GM12878 (cell line): ENCODE data around the gene TSHZ2. TPM values are rescaled to one million over a fixed set of nuclear protein-coding genes. Genes with fewer than 3 reads are reported as not detected.

Source experiments
- ATAC-seq: fragments of 200-7000 bp; cut with Tn5 transposase; 3 replicates; pipeline ENCODE4 v1.9.1; 2020; ENCODE audit warnings: mild to moderate bottlenecking, moderate library complexity
- BruUV-seq: library from RNA; stranded (reverse); fragments of 400-500 nt; replicated peaks from 2 replicates; lab custom pipeline; 2021; lab: Mats Ljungman, UMichigan
- CTCF ChIA-PET: fragments of 300-600 bp; sonication (Branson Sonifier 250); formaldehyde crosslinking; extraction: SDS; loops from one replicate; lab custom pipeline; 2021; ENCODE audit warnings: inconsistent platforms; lab: Yijun Ruan, JAX
- POLR2A ChIA-PET: fragments of 350-600 bp; formaldehyde crosslinking; extraction: SDS; loops from one replicate; lab custom pipeline; 2021; ENCODE audit warnings: inconsistent platforms; lab: Charles Lee
- RAD21 ChIA-PET: fragments of 300-600 bp; sonication (Branson Sonifier 250); formaldehyde crosslinking; loops from one replicate; lab custom pipeline; 2023; ENCODE audit warnings: antibody characterized with exemption; ENCODE audit not compliant: unreplicated experiment; lab: Charles Lee
- SMC1A ChIA-PET: fragments of 300-600 bp; sonication (Branson Sonifier 250); formaldehyde crosslinking; loops from one replicate; lab custom pipeline; 2023; ENCODE audit not compliant: unreplicated experiment, uncharacterized antibody; lab: Charles Lee
- DNase-seq: peaks from one replicate; pipeline ENCODE4 v3.0.0-alpha.2; 2011; ENCODE audit warnings: low read depth, low spot score
- FAIRE-seq: peaks from 3 replicates; lab custom pipeline; 2011; peaks lifted over from hg19 to GRCh38; lab: Jason Lieb, UNC
- H2AFZ ChIP-seq: 2 replicates; pipeline ENCODE4 v1.6.0; 2011; ENCODE audit warnings: low read depth, low read length, control low read depth; ENCODE audit not compliant: control insufficient read depth
- H3K27ac ChIP-seq: 2 replicates; pipeline ENCODE4 v1.5.1; 2011; ENCODE audit warnings: control low read depth; ENCODE audit not compliant: control insufficient read depth, insufficient read depth
- H3K27me3 ChIP-seq, 2 experiments: replicated peaks in 1 of 2; 2 replicates each; pipeline versions ENCODE4 v1.6.0 to v1.6.1; 2011; ENCODE audit warnings: low read length in 1 of 2; ENCODE audit not compliant: control insufficient read depth in 2 of 2, insufficient read depth in 2 of 2
- H3K36me3 ChIP-seq, 2 experiments: 2 replicates each; pipeline ENCODE4 v1.5.1; 2011; ENCODE audit warnings: low read length in 1 of 2; ENCODE audit not compliant: control insufficient read depth in 2 of 2, insufficient read depth in 2 of 2
- H3K4me1 ChIP-seq: 2 replicates; pipeline ENCODE4 v1.6.1; 2011; ENCODE audit warnings: mild to moderate bottlenecking, low read length, moderate library complexity, mixed read lengths; ENCODE audit not compliant: control insufficient read depth, insufficient read depth
- H3K4me2 ChIP-seq: 2 replicates; pipeline ENCODE4 v1.6.0; 2011; ENCODE audit warnings: control low read depth; ENCODE audit not compliant: control insufficient read depth, insufficient read depth
- H3K4me3 ChIP-seq: fragments of 200-600 bp; sonication (generic); 2 replicates; pipeline ENCODE4 v1.5.1; 2016
- H3K79me2 ChIP-seq: 2 replicates; pipeline ENCODE4 v1.6.0; 2011; ENCODE audit warnings: low read length; ENCODE audit not compliant: control insufficient read depth, insufficient read depth
- H3K9ac ChIP-seq: 2 replicates; pipeline ENCODE4 v1.8.0; 2011; ENCODE audit warnings: low read length, control low read depth, mixed read lengths; ENCODE audit not compliant: control insufficient read depth, insufficient read depth
- H3K9me3 ChIP-seq: replicated peaks from 3 replicates; pipeline ENCODE4 v1.5.1; 2011; ENCODE audit warnings: mild to moderate bottlenecking, low read length; ENCODE audit not compliant: control insufficient read depth, insufficient read depth
- H4K20me1 ChIP-seq: 2 replicates; pipeline ENCODE4 v1.6.0; 2011; ENCODE audit not compliant: control insufficient read depth, insufficient read depth
- GATAD2B ChIP-seq: fragments of 450-650 bp; conservative IDR thresholded peaks from 2 replicates; pipeline ENCODE4 v1.6.1; 2017; ENCODE audit warnings: low read depth, mild to moderate bottlenecking, moderate library complexity
- PAX8 ChIP-seq: fragments of 450-650 bp; IDR thresholded peaks from 2 replicates; pipeline ENCODE4 v1.6.1; 2017; ENCODE audit warnings: mild to moderate bottlenecking, moderate library complexity
- RCOR1 ChIP-seq: conservative IDR thresholded peaks from 2 replicates; pipeline ENCODE4 v1.6.1; 2012; ENCODE audit warnings: low read depth, low read length, improper control_type of control experiment
- RELB ChIP-seq: fragments of 450-650 bp; IDR thresholded peaks from 2 replicates; pipeline ENCODE4 v1.6.1; 2017; ENCODE audit warnings: low read depth, mild to moderate bottlenecking, moderate library complexity
- REST ChIP-seq: IDR thresholded peaks from 2 replicates; pipeline ENCODE4 v1.6.1; 2012; ENCODE audit warnings: mild to moderate bottlenecking, low read depth, low read length
- RUNX3 ChIP-seq: IDR thresholded peaks from 2 replicates; pipeline ENCODE4 v1.6.1; 2012; ENCODE audit warnings: low read length, inconsistent platforms
- SIX5 ChIP-seq: IDR thresholded peaks from 2 replicates; pipeline ENCODE4 v1.6.1; 2011; ENCODE audit warnings: mild to moderate bottlenecking, low read depth, low read length, moderate library complexity; ENCODE audit not compliant: severe bottlenecking
- SREBF2 ChIP-seq: IDR thresholded peaks from 2 replicates; pipeline ENCODE4 v1.6.1; 2012; ENCODE audit warnings: mild to moderate bottlenecking, low read length
- SUZ12 ChIP-seq: fragments of 200-600 bp; sonication (generic); IDR thresholded peaks from one replicate; pipeline ENCODE4 v1.6.1; 2018; ENCODE audit warnings: antibody characterized with exemption, mild to moderate bottlenecking; ENCODE audit not compliant: unreplicated experiment
- ZBED1 ChIP-seq: IDR thresholded peaks from 2 replicates; pipeline ENCODE4 v1.6.1; 2016; ENCODE audit warnings: borderline replicate concordance
- ZBTB33 ChIP-seq: fragments of 450-650 bp; IDR thresholded peaks from 2 replicates; pipeline ENCODE4 v1.6.1; 2017; ENCODE audit warnings: mild to moderate bottlenecking
- ZNF592 ChIP-seq: fragments of 450-650 bp; IDR thresholded peaks from 2 replicates; pipeline ENCODE4 v1.6.1; 2017; ENCODE audit warnings: mild to moderate bottlenecking, moderate library complexity
- WGBS: methylation state at CpG from one replicate; pipeline ENCODE4 v1.1.6; 2016; ENCODE audit warnings: low lambda C conversion rate; ENCODE audit not compliant: insufficient replicate concordance, insufficient coverage; ENCODE audit errors: missing lambda C conversion rate; 5-methylcytosine and 5-hydroxymethylcytosine counted together
- in situ Hi-C: fragments of 300-500 bp; cut with MboI; formaldehyde crosslinking; loops from 9 replicates; pipeline ENCODE4 v1.14.3; 2018; ENCODE audit warnings: mixed read lengths
- intact Hi-C: fragments of 100-400 bp; cut with micrococcal nuclease; formaldehyde crosslinking; loops from one replicate; pipeline ENCODE4 v1.14.2; 2022; ENCODE audit not compliant: unreplicated experiment
- polyA plus RNA-seq, 11 experiments: library from polyadenylated mRNA; depleted of rRNA in 4 of 11; unstranded in 6 of 11; stranded (reverse) in 5 of 11; fragments of >200 nt; fragmentation: Nextera tagmentation in 4 of 11; fragmentation: Illumina TruSeq in 1 of 11; extraction: Ambion mirVana in 4 of 11; extraction: Trizol in 1 of 11; gene quantifications; 1 replicate in 1 of 11; 2 replicates in 10 of 11; pipeline versions ENCODE4 v1.2.1 to v1.2.3, GENCODE V29; 2011 to 2016; ENCODE audit warnings: inconsistent platforms in 2 of 11, missing spikeins in 2 of 11, low read depth in 1 of 11
- total RNA-seq, 4 experiments: library from RNA; depleted of rRNA in 3 of 4; stranded (reverse); fragments of >200 nt in 3 of 4; fragmentation: Illumina TruSeq in 1 of 4; extraction: Trizol in 1 of 4; gene quantifications; 2 replicates each; pipeline versions ENCODE4 v1.2.1 to v1.2.3, GENCODE V29; 2013 to 2021
- TF ChIP-seq, protein P1 (sequence below): IDR thresholded peaks from 2 replicates; pipeline ENCODE4 v1.6.1; 2011; ENCODE audit warnings: low read depth, low read length, improper control_type of control experiment, borderline replicate concordance

The TSHZ2 gene
- total and polyA plus RNA-seq, 10 of the 15 experiments (the other 5 are each of a cell fraction or from before 2014, with no cell fraction given) = 0.01 to 0.86 (median 0.13) TPM; not detected in 2

DNA sequence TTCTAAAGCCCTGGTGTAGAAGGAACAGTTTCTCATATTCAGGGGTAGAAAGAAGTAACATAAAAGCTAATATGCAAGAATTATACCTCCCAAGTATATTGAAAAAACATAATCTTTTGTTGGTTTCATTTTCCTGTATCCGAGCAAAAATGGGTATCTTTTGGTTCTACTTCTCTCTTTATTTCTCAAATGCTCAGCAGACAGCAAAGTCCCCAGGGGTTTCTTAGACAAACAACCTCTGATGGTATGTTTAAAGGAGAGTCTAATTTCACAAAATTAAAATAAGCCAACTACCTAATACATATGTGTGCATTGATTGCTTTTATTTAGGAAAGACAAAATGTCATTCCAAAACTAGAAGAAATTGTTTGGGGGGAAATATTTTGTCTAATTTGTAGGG is 131.0 kb downstream of the TSHZ2 start:
- ChIA-PET POLR2A (no interaction called here), RAD21 (no interaction called here), CTCF (no interaction called here), SMC1A (interaction anchor here (0.6 kb wide), 1 partner anchor 194 kb away, joined by 3 read pairs; no protein-coding TSS in a partner anchor)
- no TSS peak for BruUV-seq
- no peaks in the 10 kb centered on the region for H3K27me3 ChIP-seq
- FAIRE-seq (no peak), DNase-seq (no peak), ATAC-seq (no peak)
- intact Hi-C loops = no loop called here
- H3K79me2 ChIP-seq = no peaks in the 10 kb centered on the region
- no peaks in the 10 kb centered on the region for H3K36me3 ChIP-seq
- no peak overlapping the region for H3K4me3 ChIP-seq
- H3K9ac ChIP-seq = no peak overlapping the region
- WGBS = 18% methylated on average over 1 of the region's 1 CpG
- no peak overlapping the region for H2AFZ ChIP-seq
- no peak overlapping the region for H3K27ac ChIP-seq
- H3K4me1 ChIP-seq = no peaks in the 10 kb centered on the region
- in situ Hi-C loops = no loop called here
- no peaks in the 10 kb centered on the region for H4K20me1 ChIP-seq
- no peaks in the 10 kb centered on the region for H3K9me3 ChIP-seq
- H3K4me2 ChIP-seq = no peak overlapping the region
- TF ChIP-seq REST = no peak
- no peak for TF ChIP-seq ZNF592
- TF ChIP-seq ZBTB33 = no peak
- TF ChIP-seq SUZ12 = no peak
- no peak for TF ChIP-seq SREBF2
- no peak for TF ChIP-seq RUNX3
- no peak for TF ChIP-seq RELB
- TF ChIP-seq, protein P1, sequence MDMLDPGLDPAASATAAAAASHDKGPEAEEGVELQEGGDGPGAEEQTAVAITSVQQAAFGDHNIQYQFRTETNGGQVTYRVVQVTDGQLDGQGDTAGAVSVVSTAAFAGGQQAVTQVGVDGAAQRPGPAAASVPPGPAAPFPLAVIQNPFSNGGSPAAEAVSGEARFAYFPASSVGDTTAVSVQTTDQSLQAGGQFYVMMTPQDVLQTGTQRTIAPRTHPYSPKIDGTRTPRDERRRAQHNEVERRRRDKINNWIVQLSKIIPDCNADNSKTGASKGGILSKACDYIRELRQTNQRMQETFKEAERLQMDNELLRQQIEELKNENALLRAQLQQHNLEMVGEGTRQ = no peak
- no peak for TF ChIP-seq PAX8
- no peak for TF ChIP-seq RCOR1
- no peak for TF ChIP-seq SIX5
- TF ChIP-seq GATAD2B = no peak
- no peak for TF ChIP-seq ZBED1
